ENCODE results near the gene SOX6.

The SOX6 gene

GRCh38 chr11:16265022-16265421 lies 91.3 kb downstream of the SOX6 start:
- Mint-ChIP-seq H3K36me3 (ENCODE audit: insufficient read depth) (no peaks in the 10 kb centered on the region), H3K27ac (no peak overlapping the region), H3K4me3 (no peak overlapping the region), H3K27me3 (no peaks in the 10 kb centered on the region), H3K4me1 (ENCODE audit: low read depth in 2 of 2) (no peaks in the 10 kb centered on the region), H3K9me3 (peaks cover 6 to 7% of the 10 kb centered on the region in 2 donors)
- no peak for ATAC-seq (replicated peaks)
- no peak for DNase-seq

DNA sequence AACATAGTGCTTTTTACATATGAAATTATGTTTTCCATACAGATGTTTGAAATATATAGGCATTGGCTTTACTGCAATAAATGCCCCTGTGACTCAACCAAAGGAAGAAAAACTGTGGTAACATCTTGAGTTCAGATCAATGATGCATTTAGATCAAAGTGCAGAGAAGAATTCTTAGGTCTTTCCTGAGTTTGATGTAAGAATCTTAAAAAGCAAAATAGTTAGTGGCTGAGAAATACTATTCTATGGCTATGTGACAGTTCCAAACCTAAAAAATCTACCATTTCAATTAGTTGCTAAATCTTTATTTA lies 93.7 kb downstream of the SOX6 start:
- Mint-ChIP-seq H3K27me3 (no peaks in the 10 kb centered on the region), H3K9me3 (peaks cover 6 to 7% of the 10 kb centered on the region in 2 donors), H3K4me1 (ENCODE audit: low read depth in 2 of 2) (no peaks in the 10 kb centered on the region), H3K27ac (no peak overlapping the region), H3K36me3 (ENCODE audit: insufficient read depth) (no peaks in the 10 kb centered on the region), H3K4me3 (no peak overlapping the region)
- no peak for ATAC-seq (replicated peaks)
- no peak for DNase-seq

GRCh38 chr11:16261836-16262644 lies 94.3 kb downstream of the SOX6 start:
- Mint-ChIP-seq H3K27me3 (no peaks in the 10 kb centered on the region), H3K27ac (no peak overlapping the region), H3K36me3 (ENCODE audit: insufficient read depth) (no peaks in the 10 kb centered on the region), H3K4me3 (no peak overlapping the region), H3K9me3 (peaks cover 6 to 7% of the 10 kb centered on the region in 2 donors), H3K4me1 (ENCODE audit: low read depth in 2 of 2) (no peaks in the 10 kb centered on the region)
- no peak for ATAC-seq (replicated peaks)
- no peak for DNase-seq

- Mint-ChIP-seq H3K4me3 (no peak overlapping the region), H3K36me3 (ENCODE audit: insufficient read depth) (no peaks in the 10 kb centered on the region), H3K4me1 (ENCODE audit: low read depth in 2 of 2) (no peaks in the 10 kb centered on the region), H3K9me3 (peaks cover 7 to 18% of the 10 kb centered on the region in 2 donors), H3K27me3 (no peaks in the 10 kb centered on the region), H3K27ac (no peak overlapping the region)
- DNase-seq = no peak
- ATAC-seq (replicated peaks) = no peak
Measured at GRCh38 chr11:16252373-16252772, 104.0 kb downstream of the SOX6 start.

GRCh38 chr11:16248248-16248647 lies 108.1 kb downstream of the SOX6 start:
- no peaks in the 10 kb centered on the region for H3K36me3 Mint-ChIP-seq (ENCODE audit: insufficient read depth)
- no peak overlapping the region for H3K27ac Mint-ChIP-seq
- no peaks in the 10 kb centered on the region for H3K27me3 Mint-ChIP-seq
- no peaks in the 10 kb centered on the region for H3K4me1 Mint-ChIP-seq (ENCODE audit: low read depth in 2 of 2)
- ATAC-seq (replicated peaks) (no peak), DNase-seq (no peak)
- peaks cover under 1 to 6% of the 10 kb centered on the region in 2 donors for H3K9me3 Mint-ChIP-seq
- H3K4me3 Mint-ChIP-seq = no peak overlapping the region

DNA sequence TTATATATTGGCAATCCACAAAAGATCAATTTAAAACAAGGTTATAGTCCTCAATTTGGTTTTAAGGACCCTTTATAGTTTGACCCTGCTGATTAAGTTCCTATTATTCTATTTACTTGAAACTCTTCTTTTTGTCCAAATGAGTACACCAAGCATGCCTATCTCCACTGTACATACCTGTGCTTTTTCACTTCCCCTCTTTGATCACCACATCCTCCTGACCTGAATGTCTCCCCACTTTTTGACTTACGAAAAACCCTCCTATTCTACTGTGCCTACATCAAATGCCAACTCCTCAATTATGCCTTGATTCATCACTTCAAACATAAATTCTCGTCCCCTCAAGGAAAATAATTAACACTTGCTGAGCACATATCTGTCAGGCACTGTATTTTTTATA lies 113.5 kb downstream of the SOX6 start:
- Mint-ChIP-seq H3K36me3 (ENCODE audit: insufficient read depth) (no peaks in the 10 kb centered on the region), H3K27ac (no peak overlapping the region), H3K4me3 (no peak overlapping the region), H3K27me3 (no peaks in the 10 kb centered on the region), H3K4me1 (ENCODE audit: low read depth in 2 of 2) (no peaks in the 10 kb centered on the region), H3K9me3 (peaks cover 5 to 20% of the 10 kb centered on the region in 2 donors)
- ATAC-seq (replicated peaks) = no peak
- DNase-seq = no peak

DNA sequence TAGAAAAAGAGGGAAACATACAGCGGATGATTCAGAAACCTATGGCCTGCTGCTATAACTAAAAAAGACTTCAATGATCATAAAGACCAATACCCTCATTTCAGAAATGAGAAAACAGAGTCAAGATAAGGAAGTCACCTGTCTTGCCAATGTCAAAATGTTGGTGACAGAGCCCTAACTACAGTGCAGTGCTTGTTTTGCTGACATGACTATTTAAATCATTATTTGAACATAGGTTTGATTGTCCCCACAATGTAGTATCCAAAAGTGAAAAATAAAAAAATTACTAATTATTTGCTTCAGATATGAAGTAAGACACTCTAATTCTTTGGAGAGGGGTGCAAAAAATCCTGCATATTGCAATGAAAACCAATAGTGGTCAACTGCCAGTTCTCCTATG lies 115.7 kb downstream of the SOX6 start:
- DNase-seq (no peak), ATAC-seq (replicated peaks) (no peak)
- Mint-ChIP-seq H3K27me3 (no peaks in the 10 kb centered on the region), H3K4me1 (ENCODE audit: low read depth in 2 of 2) (no peaks in the 10 kb centered on the region), H3K9me3 (peaks cover 3 to 20% of the 10 kb centered on the region in 2 donors), H3K36me3 (ENCODE audit: insufficient read depth) (no peaks in the 10 kb centered on the region), H3K27ac (no peak overlapping the region), H3K4me3 (no peak overlapping the region)

GRCh38 chr11:16239141-16240105 lies 116.9 kb downstream of the SOX6 start:
- Mint-ChIP-seq H3K4me3 (no peak overlapping the region), H3K27me3 (no peaks in the 10 kb centered on the region), H3K4me1 (ENCODE audit: low read depth in 2 of 2) (no peaks in the 10 kb centered on the region), H3K36me3 (ENCODE audit: insufficient read depth) (no peaks in the 10 kb centered on the region), H3K9me3 (peaks cover 3 to 20% of the 10 kb centered on the region in 2 donors), H3K27ac (no peak overlapping the region)
- DNase-seq (no peak), ATAC-seq (replicated peaks) (no peak)

GRCh38 chr11:16226245-16226644 lies 130.1 kb downstream of the SOX6 start:
- ATAC-seq (replicated peaks) (no peak), DNase-seq (no peak)
- Mint-ChIP-seq H3K9me3 (peaks cover 5 to 10% of the 10 kb centered on the region in 2 donors), H3K27ac (no peak overlapping the region), H3K36me3 (ENCODE audit: insufficient read depth) (no peaks in the 10 kb centered on the region), H3K4me1 (ENCODE audit: low read depth in 2 of 2) (no peaks in the 10 kb centered on the region), H3K27me3 (no peaks in the 10 kb centered on the region), H3K4me3 (no peak overlapping the region)

GRCh38 chr11:16225623-16226022 lies 130.7 kb downstream of the SOX6 start:
- no peaks in the 10 kb centered on the region for H3K36me3 Mint-ChIP-seq (ENCODE audit: insufficient read depth)
- H3K4me3 Mint-ChIP-seq = no peak overlapping the region
- H3K9me3 Mint-ChIP-seq = peaks cover 6 to 10% of the 10 kb centered on the region in 2 donors
- DNase-seq (no peak), ATAC-seq (replicated peaks) (no peak)
- H3K27ac Mint-ChIP-seq = no peak overlapping the region
- no peaks in the 10 kb centered on the region for H3K27me3 Mint-ChIP-seq
- no peaks in the 10 kb centered on the region for H3K4me1 Mint-ChIP-seq (ENCODE audit: low read depth in 2 of 2)

GRCh38 chr11:16223558-16223957 lies 132.8 kb downstream of the SOX6 start:
- DNase-seq (no peak), ATAC-seq (replicated peaks) (no peak)
- H3K4me3 Mint-ChIP-seq = no peak overlapping the region
- no peaks in the 10 kb centered on the region for H3K4me1 Mint-ChIP-seq (ENCODE audit: low read depth in 2 of 2)
- no peaks in the 10 kb centered on the region for H3K36me3 Mint-ChIP-seq (ENCODE audit: insufficient read depth)
- no peaks in the 10 kb centered on the region for H3K27me3 Mint-ChIP-seq
- H3K27ac Mint-ChIP-seq = no peak overlapping the region
- peaks cover 6 to 10% of the 10 kb centered on the region in 2 donors for H3K9me3 Mint-ChIP-seq

DNA sequence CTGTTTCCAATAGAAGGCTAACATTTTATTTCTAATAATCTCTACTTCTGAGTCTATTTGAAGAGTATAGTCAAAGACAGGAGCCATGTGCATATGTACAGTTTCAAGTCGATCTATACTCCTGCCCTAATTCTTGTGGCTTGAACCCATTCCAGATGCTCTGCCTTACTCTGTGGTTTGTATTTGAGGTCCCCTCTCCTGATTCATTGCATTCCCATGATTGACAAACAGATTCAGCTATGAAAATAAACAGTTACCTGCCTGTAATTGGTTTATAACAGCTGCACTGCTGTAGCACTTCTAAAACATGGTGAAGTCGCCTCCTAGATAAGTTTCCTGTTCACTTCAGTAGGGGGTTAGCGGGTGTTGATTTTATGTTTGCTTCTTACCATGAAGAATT lies 138.7 kb downstream of the SOX6 start:
- Mint-ChIP-seq H3K36me3 (ENCODE audit: insufficient read depth) (peaks cover under 1% of the 10 kb centered on the region), H3K9me3 (peaks cover 0 to 3% of the 10 kb centered on the region in 2 donors), H3K4me3 (no peak overlapping the region), H3K27ac (no peak overlapping the region), H3K4me1 (ENCODE audit: low read depth in 2 of 2) (no peaks in the 10 kb centered on the region), H3K27me3 (no peaks in the 10 kb centered on the region)
- DNase-seq (no peak), ATAC-seq (replicated peaks) (no peak)

- ATAC-seq (replicated peaks) = no peak
Measured at GRCh38 chr11:16216831-16217230, 139.5 kb downstream of the SOX6 start.

DNA sequence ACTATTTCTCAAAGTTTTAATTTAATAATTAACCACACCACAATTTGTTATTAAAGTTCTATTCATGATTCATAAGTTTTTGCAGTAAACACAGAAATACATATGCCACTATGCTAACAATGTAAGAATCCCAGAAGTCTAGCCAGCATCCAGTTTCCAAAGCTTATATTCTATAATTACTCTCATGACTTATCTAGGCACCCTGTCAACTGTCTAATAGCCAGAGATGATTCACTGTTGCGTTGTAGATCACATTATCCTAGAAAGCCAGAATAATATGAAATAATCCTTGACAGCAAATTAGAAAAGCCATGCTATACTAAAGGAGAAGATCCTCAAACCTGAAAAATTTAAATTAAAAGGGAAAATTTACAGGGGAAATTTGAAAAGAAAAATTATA lies 141.0 kb downstream of the SOX6 start:
- H3K27ac Mint-ChIP-seq = no peak overlapping the region
- H3K4me3 Mint-ChIP-seq = no peak overlapping the region

More at GRCh38 chr11:16216831-16217230, 139.5 kb downstream of the SOX6 start:
- Mint-ChIP-seq H3K27me3 (no peaks in the 10 kb centered on the region), H3K4me1 (ENCODE audit: low read depth in 2 of 2) (no peaks in the 10 kb centered on the region), H3K9me3 (peaks cover under 1 to 3% of the 10 kb centered on the region in 2 donors), H3K36me3 (ENCODE audit: insufficient read depth) (peaks cover 3% of the 10 kb centered on the region), H3K27ac (no peak overlapping the region), H3K4me3 (no peak overlapping the region)
- DNase-seq = no peak

More for the DNA sequence above, 141.0 kb downstream of the SOX6 start:
- ATAC-seq (replicated peaks) (no peak), DNase-seq (no peak)
- Mint-ChIP-seq H3K9me3 (peaks cover 5 to 8% of the 10 kb centered on the region in 2 donors), H3K4me1 (ENCODE audit: low read depth in 2 of 2) (no peaks in the 10 kb centered on the region), H3K27me3 (no peaks in the 10 kb centered on the region), H3K36me3 (ENCODE audit: insufficient read depth) (peaks cover 3% of the 10 kb centered on the region)

Measured in effector memory CD8-positive, alpha-beta T cell (primary cell).